OCI-LY7 (cell line): ENCODE results near the gene SND1. TPM values are rescaled to one million over a fixed set of nuclear protein-coding genes. Genes with fewer than 3 reads are reported as not detected.
"Not testable (repeated sequence)": the region's sequence is repeated elsewhere in the genome, so short reads cannot be mapped to it uniquely, and the experiment has no call there.

Experiments used
- BruUV-seq: library from RNA; stranded (reverse); fragments of 400-500 nt; replicated peaks from 2 replicates; lab custom pipeline; 2021; lab: Mats Ljungman, UMichigan
- CTCF ChIA-PET: fragments of 300-600 bp; sonication (Branson Sonifier 250); formaldehyde crosslinking; loops from one replicate; lab custom pipeline; 2022; ENCODE audit warnings: antibody characterized with exemption; ENCODE audit not compliant: unreplicated experiment; lab: Charles Lee
- POLR2A ChIA-PET: fragments of 300-600 bp; sonication (Branson Sonifier 250); formaldehyde crosslinking; loops from one replicate; lab custom pipeline; 2022; ENCODE audit warnings: antibody characterized with exemption; lab: Charles Lee
- DNase-seq: peaks from one replicate; pipeline ENCODE4 v3.0.0-alpha.2; 2015; ENCODE audit warnings: low spot score
- H2AFZ ChIP-seq: fragments of 200-600 bp; sonication (generic), shearing (Covaris generic); 2 replicates; pipeline ENCODE4 v1.6.1; 2014; ENCODE audit warnings: mild to moderate bottlenecking, antibody characterized with exemption, low read length, moderate library complexity
- H3K27ac ChIP-seq: fragments of 200-600 bp; sonication (generic); 2 replicates; pipeline ENCODE4 v1.5.1; 2014; ENCODE audit warnings: mixed run types, low read depth, mild to moderate bottlenecking, moderate library complexity, low read length, inconsistent platforms; ENCODE audit not compliant: poor library complexity, severe bottlenecking
- H3K36me3 ChIP-seq: fragments of 200-600 bp; sonication (generic); 2 replicates; pipeline ENCODE4 v1.6.1; 2014; ENCODE audit warnings: mild to moderate bottlenecking, antibody characterized with exemption, low read length, moderate library complexity, mixed read lengths; ENCODE audit not compliant: insufficient read depth
- H3K4me1 ChIP-seq: fragments of 200-600 bp; sonication (generic); 2 replicates; pipeline ENCODE4 v1.5.1; 2014; ENCODE audit warnings: mild to moderate bottlenecking, low read length; ENCODE audit not compliant: insufficient read depth, poor library complexity, severe bottlenecking
- H3K4me2 ChIP-seq: fragments of 200-600 bp; sonication (generic); 2 replicates; pipeline ENCODE4 v1.6.1; 2014; ENCODE audit warnings: mild to moderate bottlenecking, low read length
- H3K4me3 ChIP-seq: fragments of 200-600 bp; sonication (generic); 2 replicates; pipeline ENCODE4 v1.5.1; 2014; ENCODE audit warnings: mild to moderate bottlenecking, low read depth, low read length; ENCODE audit not compliant: poor library complexity, severe bottlenecking
- H3K79me2 ChIP-seq: fragments of 200-600 bp; sonication (generic); 2 replicates; pipeline ENCODE4 v1.6.1; 2016; ENCODE audit warnings: low read depth, mild to moderate bottlenecking, low read length, moderate library complexity, mixed read lengths; ENCODE audit not compliant: insufficient read depth
- H3K9me2 ChIP-seq: fragments of 200-600 bp; sonication (generic); 2 replicates; pipeline ENCODE4 v1.6.1; 2016; ENCODE audit warnings: mild to moderate bottlenecking, low read length, mixed read lengths; ENCODE audit not compliant: insufficient read depth
- H3K9me3 ChIP-seq: fragments of 200-600 bp; sonication (generic); 2 replicates; pipeline ENCODE4 v1.6.1; 2014; ENCODE audit warnings: mild to moderate bottlenecking, mixed run types, low read length, mixed read lengths
- H4K20me1 ChIP-seq: fragments of 200-600 bp; sonication (generic); 2 replicates; pipeline ENCODE4 v1.6.1; 2014; ENCODE audit warnings: mild to moderate bottlenecking, antibody characterized with exemption, low read length, moderate library complexity, mixed read lengths; ENCODE audit not compliant: insufficient read depth
- CTCF ChIP-seq: fragments of 200-600 bp; sonication (generic); conservative IDR thresholded peaks from 2 replicates; pipeline ENCODE4 v1.5.1; 2014; ENCODE audit warnings: mild to moderate bottlenecking, antibody characterized with exemption, low read length, moderate library complexity, mixed read lengths
- EZH2phosphoT487 ChIP-seq: fragments of 200-600 bp; sonication (generic); IDR thresholded peaks from 2 replicates; pipeline ENCODE4 v1.6.1; 2018; ENCODE audit warnings: low read depth, borderline replicate concordance, mild to moderate bottlenecking, mixed run types, antibody characterized with exemption, low read length, moderate library complexity, mixed read lengths
- intact Hi-C: fragments of 100-400 bp; cut with micrococcal nuclease; formaldehyde crosslinking; loops from one replicate; pipeline ENCODE4 v1.10.0; 2022; ENCODE audit not compliant: unreplicated experiment
- total RNA-seq, 2 experiments: library from RNA; depleted of rRNA in 1 of 2; stranded (reverse); fragments of >200 nt in 1 of 2; shearing (Covaris generic) in 1 of 2; gene quantifications; 2 replicates each; pipeline ENCODE4 v1.2.3, GENCODE V29; 2014 to 2022

SND1 gene
- total RNA-seq, 2 experiments from 2014 or later: 111 to 221 TPM

GRCh38 chr7:127832592-127832991 lies 180.6 kb downstream of the SND1 start:
- Histone ChIP-seq H3K27ac (no peak overlapping the region), H3K9me2 (no peaks in the 10 kb centered on the region), H3K9me3 (peaks cover 15% of the 10 kb centered on the region), H3K4me3 (no peak overlapping the region), H3K4me1 (peaks cover 18% of the 10 kb centered on the region), H3K36me3 (peaks cover 18% of the 10 kb centered on the region), H4K20me1 (no peaks in the 10 kb centered on the region), H2AFZ (no peak overlapping the region), H3K79me2 (0 out of 2 replicates have a peak, but pooled peaks cover 2% of the 10 kb centered on the region), H3K4me2 (no peak overlapping the region)
- intact Hi-C loops: no loop called here
- BruUV-seq: no TSS peak
- CTCF ChIA-PET: no interaction called here
- DNase-seq: no peak
- POLR2A ChIA-PET: no interaction called here
- TF ChIP-seq EZH2phosphoT487 (no peak), CTCF (no peak)

- Histone ChIP-seq H3K9me2 (no peaks in the 10 kb centered on the region), H4K20me1 (no peaks in the 10 kb centered on the region), H3K36me3 (peaks cover 29% of the 10 kb centered on the region), H3K4me2 (no peak overlapping the region), H3K9me3 (peaks cover 25% of the 10 kb centered on the region), H3K4me1 (peaks cover 12% of the 10 kb centered on the region), H3K4me3 (no peak overlapping the region), H3K27ac (no peak overlapping the region), H2AFZ (no peak overlapping the region), H3K79me2 (no peaks in the 10 kb centered on the region)
- intact Hi-C loops: no loop called here
- no TSS peak for BruUV-seq
- no peak for TF ChIP-seq CTCF
- no peak for TF ChIP-seq EZH2phosphoT487
- POLR2A ChIA-PET: interaction anchor here (0.9 kb wide), 1 partner anchor 10 kb away, joined by 3 read pairs; no protein-coding TSS in a partner anchor
- no peak for DNase-seq
- CTCF ChIA-PET: no interaction called here
Measured at GRCh38 chr7:127833641-127834040, 181.6 kb downstream of the SND1 start.

GRCh38 chr7:127835679-127836078 lies 183.7 kb downstream of the SND1 start:
- ChIA-PET CTCF (no interaction called here), POLR2A (interaction anchor here (0.9 kb wide), 1 partner anchor 20 kb away, joined by 4 read pairs; no protein-coding TSS in a partner anchor)
- no TSS peak for BruUV-seq
- no peaks in the 10 kb centered on the region for H3K79me2 ChIP-seq
- TF ChIP-seq CTCF (no peak), EZH2phosphoT487 (no peak)
- H2AFZ ChIP-seq: no peak overlapping the region
- H3K9me3 ChIP-seq: peaks cover 25% of the 10 kb centered on the region
- no peaks in the 10 kb centered on the region for H3K9me2 ChIP-seq
- no peak overlapping the region for H3K4me3 ChIP-seq
- no peaks in the 10 kb centered on the region for H4K20me1 ChIP-seq
- H3K27ac ChIP-seq: no peak overlapping the region
- no peak for DNase-seq
- no peaks in the 10 kb centered on the region for H3K4me1 ChIP-seq
- H3K4me2 ChIP-seq: no peak overlapping the region
- H3K36me3 ChIP-seq: peaks cover 37% of the 10 kb centered on the region
- intact Hi-C loops: no loop called here

GRCh38 chr7:127837816-127838410 lies 185.9 kb downstream of the SND1 start:
- H2AFZ ChIP-seq, H3K4me3 ChIP-seq, H3K27ac ChIP-seq, H3K4me2 ChIP-seq, H3K9me2 ChIP-seq, BruUV-seq, CTCF ChIA-PET, H4K20me1 ChIP-seq, H3K4me1 ChIP-seq, intact Hi-C loops, H3K79me2 ChIP-seq: not testable (repeated sequence)
- DNase-seq: peak; percentile 25
- Histone ChIP-seq H3K36me3 (peaks cover 47% of the 10 kb centered on the region), H3K9me3 (peaks cover 25% of the 10 kb centered on the region)
- POLR2A ChIA-PET: interaction anchor here (0.6 to 1.5 kb wide), 4 partner anchors 18 to 290 kb away, joined by 3 to 4 read pairs (median 4); no protein-coding TSS in a partner anchor
